Stimulated activated naive CD4-positive, alpha-beta T cell (primary cell): ENCODE measurements around the gene ANKRD13A.

Experiments used
- DNase-seq, 6 experiments: peaks; one replicate each; lab custom pipeline; 2025; lab: John Stamatoyannopoulos, UW

ANKRD13A gene

GRCh38 chr12:109998904-109999648, at the start of gene ANKRD13A:
ANKRD13A (plus strand) TSS chr12:109999430; CDS start chr12:109999689, 259 bp downstream.
- peak; percentile 79 to 91 (median 86) for DNase-seq

- no peak for DNase-seq
Measured at GRCh38 chr12:109950625-109951024, 48.6 kb upstream of the ANKRD13A start.

- no peak for DNase-seq
Measured at GRCh38 chr12:109951136-109951535, 48.1 kb upstream of the ANKRD13A start.

- DNase-seq = no peak
Measured at GRCh38 chr12:109951751-109952150, 47.5 kb upstream of the ANKRD13A start.

GRCh38 chr12:109952160-109952858, 46.9 kb upstream of the ANKRD13A start:
- no peak for DNase-seq

GRCh38 chr12:109952873-109953272, 46.4 kb upstream of the ANKRD13A start:
- no peak for DNase-seq

GRCh38 chr12:109953656-109954055, 45.6 kb upstream of the ANKRD13A start:
- DNase-seq = no peak

- DNase-seq = no peak
Measured at GRCh38 chr12:109958374-109958773, 40.9 kb upstream of the ANKRD13A start.

- no peak for DNase-seq
Measured at GRCh38 chr12:109959411-109960093, 39.7 kb upstream of the ANKRD13A start.

- DNase-seq = no peak
Measured at GRCh38 chr12:109961201-109961600, 38.0 kb upstream of the ANKRD13A start.

GRCh38 chr12:109961612-109962011, 37.6 kb upstream of the ANKRD13A start:
- DNase-seq = no peak

- no peak for DNase-seq
Measured at GRCh38 chr12:109962398-109962797, 36.8 kb upstream of the ANKRD13A start.

- DNase-seq = no peak
Measured at GRCh38 chr12:109963330-109963729, 35.9 kb upstream of the ANKRD13A start.

- no peak for DNase-seq
Measured at GRCh38 chr12:109963743-109964429, 35.3 kb upstream of the ANKRD13A start.

- no peak for DNase-seq
Measured at GRCh38 chr12:109966546-109966945, 32.7 kb upstream of the ANKRD13A start.

GRCh38 chr12:109967383-109968031, 31.7 kb upstream of the ANKRD13A start:
- no peak for DNase-seq

- no peak for DNase-seq
Measured at GRCh38 chr12:109968032-109968420, 31.2 kb upstream of the ANKRD13A start.

- no peak for DNase-seq
Measured at GRCh38 chr12:109968801-109969200, 30.4 kb upstream of the ANKRD13A start.

GRCh38 chr12:109972821-109973220, 26.4 kb upstream of the ANKRD13A start:
- DNase-seq = no peak

GRCh38 chr12:109981311-109981710, 17.9 kb upstream of the ANKRD13A start:
- DNase-seq = no peak

GRCh38 chr12:109982210-109982609, 17.0 kb upstream of the ANKRD13A start:
- DNase-seq = no peak
